ENCODE measurements around the gene SWT1. TPM values are rescaled to one million over a fixed set of nuclear protein-coding genes. Genes with fewer than 3 reads are reported as not detected.

The SWT1 gene
- total and polyA plus RNA-seq, 9 of the 15 experiments (the other 6 are each of a cell fraction or from before 2014, with no cell fraction given): 1.5 to 3.4 (median 2.3) TPM

DNA sequence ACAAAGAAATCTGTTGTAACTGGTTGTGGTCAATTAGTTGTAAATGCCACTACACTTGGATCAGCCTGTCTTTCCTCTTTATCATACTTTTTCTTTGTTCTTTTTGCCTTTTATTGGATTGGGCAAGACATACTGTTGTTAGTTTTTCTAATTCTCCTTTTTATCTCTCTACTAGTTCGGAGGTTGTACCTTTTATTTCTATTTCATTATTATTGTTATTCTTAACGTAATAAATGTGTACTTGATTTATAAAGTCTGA, 100.9 kb downstream of the SWT1 start:
- Histone ChIP-seq H4K20me1 (replicated peaks; ENCODE audit: control insufficient read depth, insufficient read depth, low read length) (no peaks in the 10 kb centered on the region), H3K9ac (ENCODE audit: insufficient read depth in 1 of 2, low read depth in 2 of 2, low read length in 2 of 2) (no peak overlapping the region), H3K4me3 (no peak overlapping the region), H3K27me3 (ENCODE audit: control insufficient read depth in 2 of 2, insufficient read depth in 2 of 2, low read length in 2 of 2) (no peaks in the 10 kb centered on the region), H3K27ac (ENCODE audit: extremely low read depth, low read depth, low read length) (no peak overlapping the region), H2AFZ (ENCODE audit: low read depth, low read length) (no peak overlapping the region), H3K4me2 (ENCODE audit: insufficient read depth, low read length) (no peak overlapping the region), H3K79me2 (ENCODE audit: control insufficient read depth, insufficient read depth, low read length) (no peaks in the 10 kb centered on the region), H3K36me3 (ENCODE audit: control insufficient read depth, insufficient read depth, low read length) (no peaks in the 10 kb centered on the region), H3K9me3 (replicated peaks; ENCODE audit: control insufficient read depth, insufficient read depth, low read depth, low read length) (no peaks in the 10 kb centered on the region), H3K4me1 (replicated peaks in 1 of 2; ENCODE audit: control insufficient read depth in 2 of 2, insufficient read depth in 2 of 2, low read length in 2 of 2) (peaks cover 0 to 13% of the 10 kb centered on the region in 2 experiments; a peak in 2 of 5 replicates), H3K9me1 (ENCODE audit: control insufficient read depth, insufficient read depth, low read length) (no peaks in the 10 kb centered on the region)
- BruUV-seq (replicated peaks): no TSS peak
- POLR2A ChIA-PET: no interaction called here
- in situ Hi-C loops (cut with MboI): no loop called here
- no peak for FAIRE-seq
- CTCF ChIA-PET (ENCODE audit: low intra/inter-chr PET ratio): no interaction called here
- WGBS (ENCODE audit: insufficient coverage, low coverage, missing lambda C conversion rate): 90% methylated on average over 2 of the region's 2 CpGs
- no peak for DNase-seq (ENCODE audit: extremely low read depth in 1 of 4, low spot score in 3 of 4)
- ATAC-seq: no peak
- intact Hi-C loops (cut with micrococcal nuclease): no loop called here
- TF ChIP-seq REST (IDR thresholded peaks at IDR 0.05; ENCODE audit: borderline replicate concordance) (no peak), REST (CRISPR knock-in tag; IDR thresholded peaks at IDR 0.05; ENCODE audit: low read depth) (no peak), PCBP2 (IDR thresholded peaks at IDR 0.05; ENCODE audit: low read depth, low read length, poor library complexity, severe bottlenecking) (no peak), ETV6 (IDR thresholded peaks at IDR 0.05; ENCODE audit: borderline replicate concordance in 1 of 2, low read depth in 2 of 2, low read length in 1 of 2) (no peak), ETV6 (CRISPR knock-in tag; IDR thresholded peaks at IDR 0.05; ENCODE audit: borderline replicate concordance) (no peak), ZBTB7A (IDR thresholded peaks at IDR 0.05; ENCODE audit: borderline replicate concordance, control insufficient read depth, low read depth, low read length) (no peak), SMAD2 (IDR thresholded peaks at IDR 0.05; ENCODE audit: low read depth, low read length) (no peak), BRCA1 (IDR thresholded peaks at IDR 0.05) (no peak), BRCA1 (CRISPR knock-in tag; IDR thresholded peaks at IDR 0.05) (no peak), CEBPB (tag; IDR thresholded peaks at IDR 0.05) (no peak), SMARCA5 (IDR thresholded peaks at IDR 0.05) (no peak), RBM14 (IDR thresholded peaks at IDR 0.05; ENCODE audit: borderline replicate concordance, insufficient read depth, low read depth, low read length) (no peak), YBX1 (IDR thresholded peaks at IDR 0.05) (no peak), HOMEZ (CRISPR knock-in tag; IDR thresholded peaks at IDR 0.05) (no peak)
- TF ChIP-seq, protein P1, sequence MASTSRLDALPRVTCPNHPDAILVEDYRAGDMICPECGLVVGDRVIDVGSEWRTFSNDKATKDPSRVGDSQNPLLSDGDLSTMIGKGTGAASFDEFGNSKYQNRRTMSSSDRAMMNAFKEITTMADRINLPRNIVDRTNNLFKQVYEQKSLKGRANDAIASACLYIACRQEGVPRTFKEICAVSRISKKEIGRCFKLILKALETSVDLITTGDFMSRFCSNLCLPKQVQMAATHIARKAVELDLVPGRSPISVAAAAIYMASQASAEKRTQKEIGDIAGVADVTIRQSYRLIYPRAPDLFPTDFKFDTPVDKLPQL (IDR thresholded peaks at IDR 0.05; ENCODE audit: extremely low read depth, insufficient read length): no peak
